OCI-LY3 (cell line): ENCODE measurements around the gene SLC24A4.

Experiments used
- H2AFZ ChIP-seq: fragments of 200-600, 300-600 bp; shearing (Covaris generic); 2 replicates; pipeline ENCODE4 v1.6.0; 2014; ENCODE audit warnings: antibody characterized with exemption, low read depth, low read length
- H3K27ac ChIP-seq: fragments of 200-600, 300-600 bp; sonication (generic); 2 replicates; pipeline ENCODE4 v1.5.1; 2014; ENCODE audit warnings: mild to moderate bottlenecking, low read length, moderate library complexity, mixed read lengths
- H3K27me3 ChIP-seq: fragments of 200-600, 300-600 bp; sonication (generic); 2 replicates; pipeline ENCODE4 v1.6.1; 2014; ENCODE audit warnings: low read depth, low read length, mixed read lengths
- H3K36me3 ChIP-seq: fragments of 200-600, 300-600 bp; sonication (generic); replicated peaks from 2 replicates; pipeline ENCODE3; 2014; ENCODE audit warnings: low read depth, low read length, mixed read lengths
- H3K4me1 ChIP-seq: fragments of 300-600, 200-600 bp; sonication (generic); 2 replicates; pipeline ENCODE4 v1.6.1; 2014; ENCODE audit warnings: low read length, mixed read lengths
- H3K4me2 ChIP-seq: fragments of 200-600, 300-600 bp; sonication (generic); 2 replicates; pipeline ENCODE4 v1.6.1; 2014; ENCODE audit warnings: low read length, mixed read lengths
- H3K4me3 ChIP-seq: fragments of 300-600, 200-600 bp; sonication (generic); 2 replicates; pipeline ENCODE4 v1.5.1; 2014; ENCODE audit warnings: antibody characterized with exemption, mild to moderate bottlenecking, low read length, moderate library complexity
- H3K79me2 ChIP-seq: fragments of 300-600, 200-600 bp; shearing (Covaris generic); 2 replicates; pipeline ENCODE4 v1.6.1; 2014; ENCODE audit warnings: mild to moderate bottlenecking, low read length, mixed read lengths
- H3K9ac ChIP-seq: fragments of 300-600, 200-600 bp; shearing (Covaris generic); 2 replicates; pipeline ENCODE4 v1.6.0; 2014; ENCODE audit warnings: mild to moderate bottlenecking, low read length, moderate library complexity
- H3K9me3 ChIP-seq: fragments of 200-600, 300-600 bp; shearing (Covaris generic); 2 replicates; pipeline ENCODE4 v1.6.1; 2014; ENCODE audit warnings: low read length, mixed read lengths; ENCODE audit not compliant: insufficient read depth
- H4K20me1 ChIP-seq: fragments of 200-600, 300-600 bp; sonication (generic); 2 replicates; pipeline ENCODE4 v1.6.1; 2016; ENCODE audit warnings: low read length, mixed read lengths; ENCODE audit not compliant: insufficient read depth
- CTCF ChIP-seq: fragments of 200-600, 300-600 bp; sonication (generic); IDR thresholded peaks from 2 replicates; pipeline ENCODE4 v1.5.1; 2014; ENCODE audit warnings: antibody characterized with exemption, low read length, low read depth
- EZH2phosphoT487 ChIP-seq: fragments of 200-600 bp; shearing (Covaris generic); IDR thresholded peaks from 2 replicates; pipeline ENCODE4 v1.6.1; 2018; ENCODE audit warnings: antibody characterized with exemption, mixed run types, low read depth

The SLC24A4 gene

DNA sequence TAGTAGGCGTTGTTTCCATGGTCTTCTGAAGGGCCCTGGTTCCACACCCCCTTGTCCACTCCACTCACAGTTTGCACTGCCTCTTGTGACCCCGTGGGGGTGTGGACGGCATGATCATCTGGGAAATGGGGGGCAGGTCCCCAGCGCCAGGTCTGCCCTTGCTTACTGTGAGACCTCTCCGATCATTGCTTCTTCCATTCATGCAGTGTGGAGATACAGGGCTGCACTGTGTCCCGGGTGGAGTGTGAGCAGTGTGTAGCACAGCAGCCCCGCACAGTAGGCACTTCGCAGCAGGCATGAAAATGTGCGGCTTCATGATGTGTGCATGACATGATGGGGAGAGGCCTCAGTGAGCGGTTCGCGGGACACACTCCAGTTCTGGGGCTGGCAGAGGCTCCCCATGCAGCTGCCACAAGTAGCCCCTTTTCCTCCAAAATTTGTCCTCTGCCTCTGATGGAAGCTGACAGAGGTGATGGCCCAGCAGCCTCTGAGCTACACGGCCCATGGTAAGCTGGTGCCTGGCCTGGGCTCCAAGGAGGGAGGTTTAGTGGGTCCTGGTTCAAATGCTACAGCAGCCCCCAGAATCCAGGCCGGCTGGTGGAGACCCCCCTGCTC lies 205.6 kb downstream of the SLC24A4 start:
- no peaks in the 10 kb centered on the region for H3K79me2 ChIP-seq
- TF ChIP-seq EZH2phosphoT487: no peak
- no peak for TF ChIP-seq CTCF
- no peak overlapping the region for H2AFZ ChIP-seq
- no peak overlapping the region for H3K27ac ChIP-seq
- no peaks in the 10 kb centered on the region for H3K27me3 ChIP-seq
- H3K36me3 ChIP-seq: no peaks in the 10 kb centered on the region
- no peak overlapping the region for H3K4me3 ChIP-seq
- no peak overlapping the region for H3K4me2 ChIP-seq
- H3K4me1 ChIP-seq: peaks cover 16% of the 10 kb centered on the region
- H4K20me1 ChIP-seq: peaks cover 5% of the 10 kb centered on the region; the same call in 1 of the 2 replicates
- no peak overlapping the region for H3K9ac ChIP-seq
- H3K9me3 ChIP-seq: no peaks in the 10 kb centered on the region

- Histone ChIP-seq H3K79me2 (no peaks in the 10 kb centered on the region), H3K36me3 (no peaks in the 10 kb centered on the region), H3K4me3 (no peak overlapping the region), H3K9ac (no peak overlapping the region), H4K20me1 (peaks cover 5% of the 10 kb centered on the region; the same call in 1 of the 2 replicates), H3K9me3 (no peaks in the 10 kb centered on the region), H3K4me2 (no peak overlapping the region), H3K27me3 (no peaks in the 10 kb centered on the region), H3K4me1 (peaks cover 21% of the 10 kb centered on the region), H2AFZ (no peak overlapping the region), H3K27ac (no peak overlapping the region)
- TF ChIP-seq EZH2phosphoT487 (no peak), CTCF (no peak)
Measured at GRCh38 chr14:92529903-92530302, 206.9 kb downstream of the SLC24A4 start.

- no peaks in the 10 kb centered on the region for H3K36me3 ChIP-seq
- H4K20me1 ChIP-seq: peaks cover 5% of the 10 kb centered on the region; the same call in 1 of the 2 replicates
- H2AFZ ChIP-seq: no peak overlapping the region
- no peak overlapping the region; the same call in 1 of the 2 replicates for H3K27ac ChIP-seq
- H3K9ac ChIP-seq: no peak overlapping the region
- no peaks in the 10 kb centered on the region for H3K27me3 ChIP-seq
- peak overlapping the region; percentile 24 for H3K4me2 ChIP-seq
- H3K79me2 ChIP-seq: no peaks in the 10 kb centered on the region
- peaks cover 23% of the 10 kb centered on the region for H3K4me1 ChIP-seq
- TF ChIP-seq CTCF (no peak), EZH2phosphoT487 (no peak)
- H3K9me3 ChIP-seq: no peaks in the 10 kb centered on the region
- peak overlapping the region; percentile 7; the same call in 1 of the 2 replicates for H3K4me3 ChIP-seq
Measured at GRCh38 chr14:92531106-92531873, 208.3 kb downstream of the SLC24A4 start.

DNA sequence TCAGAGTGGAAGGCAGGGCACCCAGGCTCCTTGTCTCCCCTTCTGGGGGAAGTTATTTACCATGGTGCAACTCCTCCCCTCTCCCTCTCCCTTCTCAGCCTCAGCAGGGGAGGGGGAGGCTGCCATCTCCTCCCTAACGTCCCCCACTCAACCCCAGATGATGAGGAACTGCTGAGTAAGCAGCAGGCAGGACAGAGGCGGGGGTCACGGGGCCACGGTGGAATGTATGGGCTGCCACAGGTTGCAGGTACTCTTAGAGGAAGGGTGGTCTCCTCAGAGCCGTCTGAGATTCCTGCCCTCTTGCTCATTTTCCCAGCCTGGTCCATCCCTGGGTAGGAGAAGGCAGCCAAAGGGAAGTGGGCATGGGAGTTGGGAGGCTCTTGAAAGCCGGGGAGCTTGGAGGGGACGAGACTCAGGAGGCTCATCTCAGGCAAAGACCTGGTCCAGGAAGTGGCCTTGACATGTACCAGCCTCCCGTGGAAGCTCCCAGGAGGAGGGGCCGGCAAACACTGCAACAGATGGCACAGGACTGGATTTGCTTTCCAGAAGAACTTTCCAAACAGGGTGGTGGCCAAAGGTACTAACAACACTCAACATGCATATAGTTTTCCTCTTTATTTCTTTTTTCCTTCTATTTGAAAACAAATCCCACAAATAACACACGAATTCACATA lies 209.7 kb downstream of the SLC24A4 start:
- H3K27me3 ChIP-seq: no peaks in the 10 kb centered on the region
- peaks cover 20% of the 10 kb centered on the region for H3K4me1 ChIP-seq
- H3K9ac ChIP-seq: no peak overlapping the region
- no peaks in the 10 kb centered on the region for H3K79me2 ChIP-seq
- no peak overlapping the region for H3K27ac ChIP-seq
- no peak overlapping the region for H3K4me2 ChIP-seq
- TF ChIP-seq CTCF: no peak
- H2AFZ ChIP-seq: no peak overlapping the region
- no peaks in the 10 kb centered on the region for H3K36me3 ChIP-seq
- H3K4me3 ChIP-seq: no peak overlapping the region
- no peaks in the 10 kb centered on the region for H3K9me3 ChIP-seq
- H4K20me1 ChIP-seq: peaks cover 5% of the 10 kb centered on the region; the same call in 1 of the 2 replicates
